Measurements from ENCODE around the gene KBTBD3.
"Not testable (repeated sequence)": the region's sequence is repeated elsewhere in the genome, so short reads cannot be mapped to it uniquely, and the experiment has no call there.

KBTBD3 gene

GRCh38 chr11:106082096-106082495 is 4.9 kb upstream of the KBTBD3 start:
- H3K4me1 ChIP-seq (ENCODE audit: insufficient read depth, low read length): peaks cover 23% of the 10 kb centered on the region
- peaks cover 66% of the 10 kb centered on the region for H3K36me3 ChIP-seq (ENCODE audit: insufficient read depth, low read length)
- peaks cover 5% of the 10 kb centered on the region for H3K9me3 ChIP-seq (ENCODE audit: low read length)
- no peak overlapping the region for H2AFZ ChIP-seq (ENCODE audit: low read depth, low read length)
- H3K27me3 ChIP-seq (ENCODE audit: insufficient read depth, low read length): no peaks in the 10 kb centered on the region
- no peak overlapping the region for H3K4me3 ChIP-seq (ENCODE audit: low read length)

GRCh38 chr11:106077609-106078455 is 685 bp upstream of the KBTBD3 start, which contains the start of gene AASDHPPT:
AASDHPPT (plus strand) TSS chr11:106077662; CDS start chr11:106077711, 49 bp downstream.
- peaks cover 29% of the 10 kb centered on the region for H3K4me1 ChIP-seq (ENCODE audit: insufficient read depth, low read length)
- H3K36me3 ChIP-seq (ENCODE audit: insufficient read depth, low read length): peaks cover 34% of the 10 kb centered on the region
- peak within 1 kb of the TSS; percentile 84 for H3K4me3 ChIP-seq (ENCODE audit: low read length)
- H3K27me3 ChIP-seq (ENCODE audit: insufficient read depth, low read length): no peaks in the 10 kb centered on the region
- H2AFZ ChIP-seq (ENCODE audit: low read depth, low read length): peak within 1 kb of the TSS; percentile 90
- peaks cover 3% of the 10 kb centered on the region for H3K9me3 ChIP-seq (ENCODE audit: low read length)

- H3K27me3 ChIP-seq (ENCODE audit: insufficient read depth, low read length): no peaks in the 10 kb centered on the region
- peak overlapping the region; percentile 76 for H2AFZ ChIP-seq (ENCODE audit: low read depth, low read length)
- peaks cover 21% of the 10 kb centered on the region for H3K36me3 ChIP-seq (ENCODE audit: insufficient read depth, low read length)
- H3K9me3 ChIP-seq (ENCODE audit: low read length): peaks cover 3% of the 10 kb centered on the region
- H3K4me1 ChIP-seq (ENCODE audit: insufficient read depth, low read length): peaks cover 29% of the 10 kb centered on the region
- peak overlapping the region; percentile 71 for H3K4me3 ChIP-seq (ENCODE audit: low read length)
Measured at GRCh38 chr11:106076171-106076918, 802 bp downstream of the KBTBD3 start.

GRCh38 chr11:106072804-106073203 is 4.3 kb downstream of the KBTBD3 start:
- H3K36me3 ChIP-seq (ENCODE audit: insufficient read depth, low read length): no peaks in the 10 kb centered on the region
- H2AFZ ChIP-seq (ENCODE audit: low read depth, low read length): no peak overlapping the region
- H3K27me3 ChIP-seq (ENCODE audit: insufficient read depth, low read length): no peaks in the 10 kb centered on the region

GRCh38 chr11:106070606-106071005 is 6.5 kb downstream of the KBTBD3 start:
- H3K9me3 ChIP-seq (ENCODE audit: low read length): peaks cover 3% of the 10 kb centered on the region
- no peaks in the 10 kb centered on the region for H3K4me1 ChIP-seq (ENCODE audit: insufficient read depth, low read length)
- H3K36me3 ChIP-seq (ENCODE audit: insufficient read depth, low read length): no peaks in the 10 kb centered on the region
- H3K4me3 ChIP-seq (ENCODE audit: low read length): no peak overlapping the region
- no peaks in the 10 kb centered on the region for H3K27me3 ChIP-seq (ENCODE audit: insufficient read depth, low read length)
- H2AFZ ChIP-seq (ENCODE audit: low read depth, low read length): no peak overlapping the region

More at GRCh38 chr11:106072804-106073203, 4.3 kb downstream of the KBTBD3 start:
- H3K4me1 ChIP-seq (ENCODE audit: insufficient read depth, low read length): peaks cover 6% of the 10 kb centered on the region
- H3K4me3 ChIP-seq (ENCODE audit: low read length): no peak overlapping the region
- H3K9me3 ChIP-seq (ENCODE audit: low read length): peaks cover 3% of the 10 kb centered on the region

GRCh38 chr11:106063009-106063408 is 14.1 kb downstream of the KBTBD3 start:
- peaks cover 9% of the 10 kb centered on the region for H3K4me1 ChIP-seq (ENCODE audit: insufficient read depth, low read length)
- H3K9me3 ChIP-seq (ENCODE audit: low read length): no peaks in the 10 kb centered on the region
- H3K4me3 ChIP-seq (ENCODE audit: low read length): no peak overlapping the region
- H3K27me3 ChIP-seq (ENCODE audit: insufficient read depth, low read length): no peaks in the 10 kb centered on the region
- no peaks in the 10 kb centered on the region for H3K36me3 ChIP-seq (ENCODE audit: insufficient read depth, low read length)
- no peak overlapping the region for H2AFZ ChIP-seq (ENCODE audit: low read depth, low read length)

GRCh38 chr11:106061954-106062949 is 14.9 kb downstream of the KBTBD3 start:
- Histone ChIP-seq H3K36me3 (ENCODE audit: insufficient read depth, low read length) (no peaks in the 10 kb centered on the region), H3K27me3 (ENCODE audit: insufficient read depth, low read length) (no peaks in the 10 kb centered on the region), H3K4me3 (ENCODE audit: low read length) (no peak overlapping the region), H2AFZ (ENCODE audit: low read depth, low read length) (no peak overlapping the region), H3K4me1 (ENCODE audit: insufficient read depth, low read length) (peaks cover 9% of the 10 kb centered on the region), H3K9me3 (ENCODE audit: low read length) (no peaks in the 10 kb centered on the region)

- no peak overlapping the region for H3K4me3 ChIP-seq (ENCODE audit: low read length)
- no peaks in the 10 kb centered on the region for H3K9me3 ChIP-seq (ENCODE audit: low read length)
- H3K4me1 ChIP-seq (ENCODE audit: insufficient read depth, low read length): peaks cover 9% of the 10 kb centered on the region
- no peaks in the 10 kb centered on the region for H3K36me3 ChIP-seq (ENCODE audit: insufficient read depth, low read length)
- H3K27me3 ChIP-seq (ENCODE audit: insufficient read depth, low read length): no peaks in the 10 kb centered on the region
- no peak overlapping the region for H2AFZ ChIP-seq (ENCODE audit: low read depth, low read length)
Measured at GRCh38 chr11:106061249-106061784, 15.8 kb downstream of the KBTBD3 start.

GRCh38 chr11:106059617-106060016 is 17.5 kb downstream of the KBTBD3 start:
- no peaks in the 10 kb centered on the region for H3K27me3 ChIP-seq (ENCODE audit: insufficient read depth, low read length)
- H3K4me1 ChIP-seq (ENCODE audit: insufficient read depth, low read length): peaks cover 9% of the 10 kb centered on the region
- H2AFZ ChIP-seq (ENCODE audit: low read depth, low read length): no peak overlapping the region

GRCh38 chr11:106058377-106058776 is 18.8 kb downstream of the KBTBD3 start:
- H3K4me3 ChIP-seq (ENCODE audit: low read length); H3K36me3 ChIP-seq (ENCODE audit: insufficient read depth, low read length); H2AFZ ChIP-seq (ENCODE audit: low read depth, low read length); H3K9me3 ChIP-seq (ENCODE audit: low read length); H3K4me1 ChIP-seq (ENCODE audit: insufficient read depth, low read length); H3K27me3 ChIP-seq (ENCODE audit: insufficient read depth, low read length): not testable (repeated sequence)

More at GRCh38 chr11:106059617-106060016, 17.5 kb downstream of the KBTBD3 start:
- Histone ChIP-seq H3K4me3 (ENCODE audit: low read length) (no peak overlapping the region), H3K9me3 (ENCODE audit: low read length) (no peaks in the 10 kb centered on the region), H3K36me3 (ENCODE audit: insufficient read depth, low read length) (no peaks in the 10 kb centered on the region)

GRCh38 chr11:106051103-106051502 is 26.0 kb downstream of the KBTBD3 start:
- Histone ChIP-seq H3K4me3 (ENCODE audit: low read length) (no peak overlapping the region), H3K36me3 (ENCODE audit: insufficient read depth, low read length) (no peaks in the 10 kb centered on the region), H2AFZ (ENCODE audit: low read depth, low read length) (no peak overlapping the region), H3K27me3 (ENCODE audit: insufficient read depth, low read length) (no peaks in the 10 kb centered on the region), H3K4me1 (ENCODE audit: insufficient read depth, low read length) (no peaks in the 10 kb centered on the region), H3K9me3 (ENCODE audit: low read length) (no peaks in the 10 kb centered on the region)

GRCh38 chr11:106049727-106050476 is 27.2 kb downstream of the KBTBD3 start:
- H3K36me3 ChIP-seq (ENCODE audit: insufficient read depth, low read length): no peaks in the 10 kb centered on the region
- H3K9me3 ChIP-seq (ENCODE audit: low read length): no peaks in the 10 kb centered on the region
- H3K27me3 ChIP-seq (ENCODE audit: insufficient read depth, low read length): no peaks in the 10 kb centered on the region
- no peak overlapping the region for H3K4me3 ChIP-seq (ENCODE audit: low read length)
- no peaks in the 10 kb centered on the region for H3K4me1 ChIP-seq (ENCODE audit: insufficient read depth, low read length)
- no peak overlapping the region for H2AFZ ChIP-seq (ENCODE audit: low read depth, low read length)

Data from neuron (in vitro differentiated cells).